GM12878 (cell line): ENCODE data around the gene SLC35E1. TPM values are rescaled to one million over a fixed set of nuclear protein-coding genes. Genes with fewer than 3 reads are reported as not detected.

Experiments
- ATAC-seq: fragments of 200-7000 bp; cut with Tn5 transposase; 3 replicates; pipeline ENCODE4 v1.9.1; 2020; ENCODE audit warnings: mild to moderate bottlenecking, moderate library complexity
- BruUV-seq: library from RNA; stranded (reverse); fragments of 400-500 nt; replicated peaks from 2 replicates; lab custom pipeline; 2021; lab: Mats Ljungman, UMichigan
- CTCF ChIA-PET: fragments of 300-600 bp; sonication (Branson Sonifier 250); formaldehyde crosslinking; extraction: SDS; loops from one replicate; lab custom pipeline; 2021; ENCODE audit warnings: inconsistent platforms; lab: Yijun Ruan, JAX
- POLR2A ChIA-PET: fragments of 350-600 bp; formaldehyde crosslinking; extraction: SDS; loops from one replicate; lab custom pipeline; 2021; ENCODE audit warnings: inconsistent platforms; lab: Charles Lee
- RAD21 ChIA-PET: fragments of 300-600 bp; sonication (Branson Sonifier 250); formaldehyde crosslinking; loops from one replicate; lab custom pipeline; 2023; ENCODE audit warnings: antibody characterized with exemption; ENCODE audit not compliant: unreplicated experiment; lab: Charles Lee
- SMC1A ChIA-PET: fragments of 300-600 bp; sonication (Branson Sonifier 250); formaldehyde crosslinking; loops from one replicate; lab custom pipeline; 2023; ENCODE audit not compliant: unreplicated experiment, uncharacterized antibody; lab: Charles Lee
- DNase-seq: peaks from one replicate; pipeline ENCODE4 v3.0.0-alpha.2; 2011; ENCODE audit warnings: low read depth, low spot score
- FAIRE-seq: peaks from 3 replicates; lab custom pipeline; 2011; peaks lifted over from hg19 to GRCh38; lab: Jason Lieb, UNC
- H2AFZ ChIP-seq: 2 replicates; pipeline ENCODE4 v1.6.0; 2011; ENCODE audit warnings: low read depth, low read length, control low read depth; ENCODE audit not compliant: control insufficient read depth
- H3K27ac ChIP-seq: 2 replicates; pipeline ENCODE4 v1.5.1; 2011; ENCODE audit warnings: control low read depth; ENCODE audit not compliant: control insufficient read depth, insufficient read depth
- H3K27me3 ChIP-seq, 2 experiments: replicated peaks in 1 of 2; 2 replicates each; pipeline versions ENCODE4 v1.6.0 to v1.6.1; 2011; ENCODE audit warnings: low read length in 1 of 2; ENCODE audit not compliant: control insufficient read depth in 2 of 2, insufficient read depth in 2 of 2
- H3K36me3 ChIP-seq, 2 experiments: 2 replicates each; pipeline ENCODE4 v1.5.1; 2011; ENCODE audit warnings: low read length in 1 of 2; ENCODE audit not compliant: control insufficient read depth in 2 of 2, insufficient read depth in 2 of 2
- H3K4me1 ChIP-seq: 2 replicates; pipeline ENCODE4 v1.6.1; 2011; ENCODE audit warnings: mild to moderate bottlenecking, low read length, moderate library complexity, mixed read lengths; ENCODE audit not compliant: control insufficient read depth, insufficient read depth
- H3K4me2 ChIP-seq: 2 replicates; pipeline ENCODE4 v1.6.0; 2011; ENCODE audit warnings: control low read depth; ENCODE audit not compliant: control insufficient read depth, insufficient read depth
- H3K4me3 ChIP-seq: fragments of 200-600 bp; sonication (generic); 2 replicates; pipeline ENCODE4 v1.5.1; 2016
- H3K79me2 ChIP-seq: 2 replicates; pipeline ENCODE4 v1.6.0; 2011; ENCODE audit warnings: low read length; ENCODE audit not compliant: control insufficient read depth, insufficient read depth
- H3K9ac ChIP-seq: 2 replicates; pipeline ENCODE4 v1.8.0; 2011; ENCODE audit warnings: low read length, control low read depth, mixed read lengths; ENCODE audit not compliant: control insufficient read depth, insufficient read depth
- H3K9me3 ChIP-seq: replicated peaks from 3 replicates; pipeline ENCODE4 v1.5.1; 2011; ENCODE audit warnings: mild to moderate bottlenecking, low read length; ENCODE audit not compliant: control insufficient read depth, insufficient read depth
- H4K20me1 ChIP-seq: 2 replicates; pipeline ENCODE4 v1.6.0; 2011; ENCODE audit not compliant: control insufficient read depth, insufficient read depth
- BCL11A ChIP-seq: IDR thresholded peaks from 2 replicates; pipeline ENCODE4 v1.6.1; 2011; ENCODE audit warnings: low read depth, low read length
- KDM1A ChIP-seq: fragments of 200-600 bp; sonication (generic); IDR thresholded peaks from 2 replicates; pipeline ENCODE4 v1.6.1; 2016; ENCODE audit warnings: borderline replicate concordance
- MYB ChIP-seq: fragments of 150-350 bp; IDR thresholded peaks from 2 replicates; pipeline ENCODE4 v1.6.1; 2014; ENCODE audit warnings: mild to moderate bottlenecking, low read depth, low read length, borderline replicate concordance
- TAF1 ChIP-seq: IDR thresholded peaks from 2 replicates; pipeline ENCODE4 v1.6.1; 2011; ENCODE audit warnings: mild to moderate bottlenecking, low read depth, low read length, borderline replicate concordance
- WGBS: methylation state at CpG from one replicate; pipeline ENCODE4 v1.1.6; 2016; ENCODE audit warnings: low lambda C conversion rate; ENCODE audit not compliant: insufficient replicate concordance, insufficient coverage; ENCODE audit errors: missing lambda C conversion rate; 5-methylcytosine and 5-hydroxymethylcytosine counted together
- in situ Hi-C: fragments of 300-500 bp; cut with MboI; formaldehyde crosslinking; loops from 9 replicates; pipeline ENCODE4 v1.14.3; 2018; ENCODE audit warnings: mixed read lengths
- intact Hi-C: fragments of 100-400 bp; cut with micrococcal nuclease; formaldehyde crosslinking; loops from one replicate; pipeline ENCODE4 v1.14.2; 2022; ENCODE audit not compliant: unreplicated experiment
- polyA plus RNA-seq, 11 experiments: library from polyadenylated mRNA; depleted of rRNA in 4 of 11; unstranded in 6 of 11; stranded (reverse) in 5 of 11; fragments of >200 nt; fragmentation: Nextera tagmentation in 4 of 11; fragmentation: Illumina TruSeq in 1 of 11; extraction: Ambion mirVana in 4 of 11; extraction: Trizol in 1 of 11; gene quantifications; 1 replicate in 1 of 11; 2 replicates in 10 of 11; pipeline versions ENCODE4 v1.2.1 to v1.2.3, GENCODE V29; 2011 to 2016; ENCODE audit warnings: inconsistent platforms in 2 of 11, missing spikeins in 2 of 11, low read depth in 1 of 11
- total RNA-seq, 4 experiments: library from RNA; depleted of rRNA in 3 of 4; stranded (reverse); fragments of >200 nt in 3 of 4; fragmentation: Illumina TruSeq in 1 of 4; extraction: Trizol in 1 of 4; gene quantifications; 2 replicates each; pipeline versions ENCODE4 v1.2.1 to v1.2.3, GENCODE V29; 2013 to 2021
- TF ChIP-seq, protein P1 (sequence below): fragments of 150-350 bp; IDR thresholded peaks from 2 replicates; pipeline ENCODE4 v1.6.1; 2014; ENCODE audit warnings: mild to moderate bottlenecking, low read depth, low read length
- TF ChIP-seq, protein P2 (sequence below): fragments of 450-650 bp; IDR thresholded peaks from 2 replicates; pipeline ENCODE4 v1.6.1; 2017; ENCODE audit warnings: antibody characterized with exemption, mild to moderate bottlenecking, moderate library complexity

The SLC35E1 gene
- total and polyA plus RNA-seq, 10 of the 15 experiments (the other 5 are each of a cell fraction or from before 2014, with no cell fraction given) = 11.3 to 37.7 (median 22.1) TPM

DNA sequence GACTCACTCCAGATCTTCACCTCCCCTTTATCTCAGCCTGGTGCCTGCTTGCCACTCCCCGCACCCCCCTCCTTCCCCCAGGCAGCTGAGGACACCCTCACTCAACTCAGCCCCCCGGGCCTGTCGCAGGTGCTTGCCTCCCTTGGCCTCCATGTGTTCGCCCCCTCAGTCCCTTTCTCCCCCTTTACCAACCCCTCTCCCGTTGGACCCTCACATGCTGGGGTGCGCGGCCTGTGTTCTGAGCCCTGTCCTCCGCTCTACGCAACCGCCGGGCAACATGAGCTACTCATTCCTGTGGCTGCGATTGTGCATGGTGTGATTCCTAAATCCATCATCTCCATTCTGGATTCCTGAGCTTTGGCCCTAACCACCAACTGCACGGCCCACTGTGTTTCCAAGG lies 35.1 kb downstream of the SLC35E1 start:
- no peak for ATAC-seq
- H4K20me1 ChIP-seq = peaks cover 4% of the 10 kb centered on the region; the same call in 1 of the 2 replicates
- H3K9ac ChIP-seq = no peak overlapping the region
- H2AFZ ChIP-seq = no peak overlapping the region
- intact Hi-C loops = no loop called here
- TF ChIP-seq, protein P1, sequence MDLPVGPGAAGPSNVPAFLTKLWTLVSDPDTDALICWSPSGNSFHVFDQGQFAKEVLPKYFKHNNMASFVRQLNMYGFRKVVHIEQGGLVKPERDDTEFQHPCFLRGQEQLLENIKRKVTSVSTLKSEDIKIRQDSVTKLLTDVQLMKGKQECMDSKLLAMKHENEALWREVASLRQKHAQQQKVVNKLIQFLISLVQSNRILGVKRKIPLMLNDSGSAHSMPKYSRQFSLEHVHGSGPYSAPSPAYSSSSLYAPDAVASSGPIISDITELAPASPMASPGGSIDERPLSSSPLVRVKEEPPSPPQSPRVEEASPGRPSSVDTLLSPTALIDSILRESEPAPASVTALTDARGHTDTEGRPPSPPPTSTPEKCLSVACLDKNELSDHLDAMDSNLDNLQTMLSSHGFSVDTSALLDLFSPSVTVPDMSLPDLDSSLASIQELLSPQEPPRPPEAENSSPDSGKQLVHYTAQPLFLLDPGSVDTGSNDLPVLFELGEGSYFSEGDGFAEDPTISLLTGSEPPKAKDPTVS = no peak
- TF ChIP-seq BCL11A = no peak
- TF ChIP-seq, protein P2, sequence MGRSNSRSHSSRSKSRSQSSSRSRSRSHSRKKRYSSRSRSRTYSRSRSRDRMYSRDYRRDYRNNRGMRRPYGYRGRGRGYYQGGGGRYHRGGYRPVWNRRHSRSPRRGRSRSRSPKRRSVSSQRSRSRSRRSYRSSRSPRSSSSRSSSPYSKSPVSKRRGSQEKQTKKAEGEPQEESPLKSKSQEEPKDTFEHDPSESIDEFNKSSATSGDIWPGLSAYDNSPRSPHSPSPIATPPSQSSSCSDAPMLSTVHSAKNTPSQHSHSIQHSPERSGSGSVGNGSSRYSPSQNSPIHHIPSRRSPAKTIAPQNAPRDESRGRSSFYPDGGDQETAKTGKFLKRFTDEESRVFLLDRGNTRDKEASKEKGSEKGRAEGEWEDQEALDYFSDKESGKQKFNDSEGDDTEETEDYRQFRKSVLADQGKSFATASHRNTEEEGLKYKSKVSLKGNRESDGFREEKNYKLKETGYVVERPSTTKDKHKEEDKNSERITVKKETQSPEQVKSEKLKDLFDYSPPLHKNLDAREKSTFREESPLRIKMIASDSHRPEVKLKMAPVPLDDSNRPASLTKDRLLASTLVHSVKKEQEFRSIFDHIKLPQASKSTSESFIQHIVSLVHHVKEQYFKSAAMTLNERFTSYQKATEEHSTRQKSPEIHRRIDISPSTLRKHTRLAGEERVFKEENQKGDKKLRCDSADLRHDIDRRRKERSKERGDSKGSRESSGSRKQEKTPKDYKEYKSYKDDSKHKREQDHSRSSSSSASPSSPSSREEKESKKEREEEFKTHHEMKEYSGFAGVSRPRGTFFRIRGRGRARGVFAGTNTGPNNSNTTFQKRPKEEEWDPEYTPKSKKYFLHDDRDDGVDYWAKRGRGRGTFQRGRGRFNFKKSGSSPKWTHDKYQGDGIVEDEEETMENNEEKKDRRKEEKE = no peak
- TF ChIP-seq MYB = no peak
- no peak for TF ChIP-seq TAF1
- no peak for TF ChIP-seq KDM1A
- H3K79me2 ChIP-seq = peaks cover 48% of the 10 kb centered on the region
- H3K4me3 ChIP-seq = no peak overlapping the region
- no peaks in the 10 kb centered on the region for H3K27me3 ChIP-seq
- in situ Hi-C loops = no loop called here
- WGBS = 94% methylated on average over 13 of the region's 13 CpGs
- H3K4me2 ChIP-seq = no peak overlapping the region
- H3K27ac ChIP-seq = no peak overlapping the region
- no peaks in the 10 kb centered on the region; the same call in 2 of the 3 replicates for H3K9me3 ChIP-seq
- CTCF ChIA-PET = no interaction called here
- FAIRE-seq = no peak
- BruUV-seq = no TSS peak
- POLR2A ChIA-PET = no interaction called here
- DNase-seq = no peak
- peaks cover 16 to 36% of the 10 kb centered on the region in 2 experiments; a peak in 3 of 4 replicates for H3K36me3 ChIP-seq
- SMC1A ChIA-PET = no interaction called here
- H3K4me1 ChIP-seq = peaks cover 5% of the 10 kb centered on the region; the same call in 1 of the 2 replicates
- RAD21 ChIA-PET = no interaction called here
